Hepatocyte (in vitro differentiated cells): ENCODE measurements around the gene GPHN. TPM values are rescaled to one million over a fixed set of nuclear protein-coding genes. Genes with fewer than 3 reads are reported as not detected.
A peak's percentile ranks its signal among the peaks of the same experiment; 100 is the strongest.

Experiments used
- DNase-seq: peaks from one replicate; pipeline ENCODE4 v3.0.0-alpha.2; 2016; ENCODE audit warnings: low spot score
- H2AFZ ChIP-seq: fragments of 200-600 bp; sonication (generic); 2 replicates; pipeline ENCODE4 v1.6.0; 2016; ENCODE audit warnings: antibody characterized with exemption, mild to moderate bottlenecking
- H3K27ac ChIP-seq: fragments of 200-600 bp; sonication (generic); 2 replicates; pipeline ENCODE4 v1.5.1; 2016; ENCODE audit warnings: mild to moderate bottlenecking
- H3K27me3 ChIP-seq: fragments of 200-600 bp; sonication (generic); 2 replicates; pipeline ENCODE4 v1.6.1; 2016
- H3K36me3 ChIP-seq: fragments of 200-600 bp; sonication (generic); replicated peaks from 2 replicates; pipeline ENCODE4 v1.5.1; 2016; ENCODE audit warnings: low read depth; ENCODE audit not compliant: insufficient read depth
- H3K4me1 ChIP-seq: fragments of 200-600 bp; sonication (generic); 2 replicates; pipeline ENCODE4 v1.5.1; 2016; ENCODE audit warnings: mild to moderate bottlenecking, moderate library complexity; ENCODE audit not compliant: insufficient read depth
- H3K4me2 ChIP-seq: fragments of 200-600 bp; sonication (generic); 2 replicates; pipeline ENCODE4 v1.6.0; 2016
- H3K4me3 ChIP-seq: fragments of 200-600 bp; sonication (generic); 2 replicates; pipeline ENCODE4 v1.5.1; 2016; ENCODE audit warnings: mild to moderate bottlenecking
- H3K79me2 ChIP-seq: fragments of 200-600 bp; sonication (generic); 2 replicates; pipeline ENCODE4 v1.6.0; 2017; ENCODE audit warnings: mild to moderate bottlenecking
- H3K9me2 ChIP-seq: fragments of 200-600 bp; sonication (generic); replicated peaks from 2 replicates; pipeline ENCODE4 v1.6.0; 2017; ENCODE audit warnings: mild to moderate bottlenecking; ENCODE audit not compliant: insufficient read depth
- H3K9me3 ChIP-seq: fragments of 200-600 bp; sonication (generic); 2 replicates; pipeline ENCODE4 v1.5.1; 2016; ENCODE audit warnings: low read depth, mild to moderate bottlenecking
- H4K20me1 ChIP-seq: fragments of 200-600 bp; sonication (generic); 2 replicates; pipeline ENCODE4 v1.6.0; 2016; ENCODE audit warnings: mild to moderate bottlenecking; ENCODE audit not compliant: insufficient read depth, poor library complexity, severe bottlenecking
- CTCF ChIP-seq: fragments of 200-600 bp; sonication (generic); IDR thresholded peaks from 2 replicates; pipeline ENCODE4 v1.5.1; 2016; ENCODE audit warnings: antibody characterized with exemption, mild to moderate bottlenecking; ENCODE audit not compliant: poor library complexity
- EZH2 ChIP-seq: fragments of 200-600 bp; sonication (generic); IDR thresholded peaks from 2 replicates; pipeline ENCODE4 v1.6.1; 2016; ENCODE audit warnings: antibody characterized with exemption, mild to moderate bottlenecking, borderline replicate concordance
- EZH2phosphoT487 ChIP-seq: fragments of 200-600 bp; sonication (generic); IDR thresholded peaks from one replicate; pipeline ENCODE4 v1.6.1; 2018; ENCODE audit warnings: antibody characterized with exemption, mild to moderate bottlenecking, low read depth, moderate library complexity; ENCODE audit not compliant: unreplicated experiment, severe bottlenecking
- WGBS: methylation state at CpG from one replicate; pipeline ENCODE4 v1.1.6; 2016; ENCODE audit warnings: low lambda C conversion rate; ENCODE audit errors: missing lambda C conversion rate; 5-methylcytosine and 5-hydroxymethylcytosine counted together
- polyA plus RNA-seq: library from polyadenylated mRNA; unstranded; fragments of >200 nt; fragmentation: Nextera tagmentation; extraction: Ambion mirVana; gene quantifications from 2 replicates; pipeline ENCODE4 v1.2.1, GENCODE V29; 2016
- total RNA-seq: library from RNA; depleted of rRNA; stranded (reverse); fragments of >200 nt; gene quantifications from 2 replicates; pipeline ENCODE4 v1.2.3, GENCODE V29; 2014

GPHN gene
- total and polyA plus RNA-seq, 2 experiments from 2014 or later, result 9.3 to 10.7 TPM

GRCh38 chr14:66508846-66509621, 1.1 kb downstream of the GPHN start:
- Histone ChIP-seq H3K4me3 (peak overlapping the region; percentile 97), H4K20me1 (peaks cover 18% of the 10 kb centered on the region), H2AFZ (peak overlapping the region; percentile 74), H3K27ac (peak overlapping the region; percentile 88), H3K27me3 (no peaks in the 10 kb centered on the region), H3K4me1 (peaks cover 11% of the 10 kb centered on the region), H3K79me2 (peaks cover 45% of the 10 kb centered on the region), H3K4me2 (peak overlapping the region; percentile 97), H3K36me3 (no peaks in the 10 kb centered on the region), H3K9me2 (no peaks in the 10 kb centered on the region), H3K9me3 (no peaks in the 10 kb centered on the region)
- TF ChIP-seq EZH2 (no peak), CTCF (no peak), EZH2phosphoT487 (no peak)
- WGBS, result under 1% methylated on average over 40 of the region's 57 CpGs
- DNase-seq, result peak; percentile 57

GRCh38 chr14:66509874-66510273, 1.9 kb downstream of the GPHN start:
- peak overlapping the region; percentile 97 for H3K4me2 ChIP-seq
- no peak for DNase-seq
- no peaks in the 10 kb centered on the region for H3K9me3 ChIP-seq
- H3K9me2 ChIP-seq, result no peaks in the 10 kb centered on the region
- H3K36me3 ChIP-seq, result no peaks in the 10 kb centered on the region
- no peak overlapping the region for H2AFZ ChIP-seq
- peaks cover 18% of the 10 kb centered on the region for H4K20me1 ChIP-seq
- no peak for TF ChIP-seq EZH2
- H3K27me3 ChIP-seq, result no peaks in the 10 kb centered on the region
- H3K4me1 ChIP-seq, result peaks cover 11% of the 10 kb centered on the region
- peak overlapping the region; percentile 97 for H3K4me3 ChIP-seq
- H3K79me2 ChIP-seq, result peaks cover 53% of the 10 kb centered on the region
- 60% methylated on average over 4 of the region's 4 CpGs for WGBS
- H3K27ac ChIP-seq, result no peak overlapping the region

- no peak for DNase-seq
- Histone ChIP-seq H3K9me3 (no peaks in the 10 kb centered on the region), H3K9me2 (no peaks in the 10 kb centered on the region), H3K4me1 (peaks cover 9% of the 10 kb centered on the region), H3K36me3 (no peaks in the 10 kb centered on the region), H3K79me2 (peaks cover 62% of the 10 kb centered on the region), H4K20me1 (peaks cover 18% of the 10 kb centered on the region), H3K27ac (no peak overlapping the region), H3K4me2 (no peak overlapping the region), H3K4me3 (no peak overlapping the region), H3K27me3 (no peaks in the 10 kb centered on the region), H2AFZ (no peak overlapping the region)
- TF ChIP-seq CTCF, result no peak
- TF ChIP-seq EZH2phosphoT487, result no peak
- TF ChIP-seq EZH2, result no peak
- WGBS, result 91% methylated on average over 1 of the region's 1 CpG
Observed at GRCh38 chr14:66511849-66512248, 3.9 kb downstream of the GPHN start.

- peaks cover 7% of the 10 kb centered on the region for H3K4me1 ChIP-seq
- H3K79me2 ChIP-seq, result peaks cover 75% of the 10 kb centered on the region
- H4K20me1 ChIP-seq, result peaks cover 17% of the 10 kb centered on the region
- H3K4me3 ChIP-seq, result no peak overlapping the region
- no peak overlapping the region for H2AFZ ChIP-seq
- H3K36me3 ChIP-seq, result no peaks in the 10 kb centered on the region
- TF ChIP-seq EZH2phosphoT487 (no peak), CTCF (no peak), EZH2 (no peak)
- 86% methylated on average over 2 of the region's 2 CpGs for WGBS
- H3K4me2 ChIP-seq, result no peak overlapping the region
- H3K27ac ChIP-seq, result no peak overlapping the region
- no peaks in the 10 kb centered on the region for H3K27me3 ChIP-seq
- H3K9me3 ChIP-seq, result no peaks in the 10 kb centered on the region
- no peak for DNase-seq
- no peaks in the 10 kb centered on the region for H3K9me2 ChIP-seq
Observed at GRCh38 chr14:66514213-66514612, 6.3 kb downstream of the GPHN start.
